ENCODE measurements around the gene COQ2.

DNA sequence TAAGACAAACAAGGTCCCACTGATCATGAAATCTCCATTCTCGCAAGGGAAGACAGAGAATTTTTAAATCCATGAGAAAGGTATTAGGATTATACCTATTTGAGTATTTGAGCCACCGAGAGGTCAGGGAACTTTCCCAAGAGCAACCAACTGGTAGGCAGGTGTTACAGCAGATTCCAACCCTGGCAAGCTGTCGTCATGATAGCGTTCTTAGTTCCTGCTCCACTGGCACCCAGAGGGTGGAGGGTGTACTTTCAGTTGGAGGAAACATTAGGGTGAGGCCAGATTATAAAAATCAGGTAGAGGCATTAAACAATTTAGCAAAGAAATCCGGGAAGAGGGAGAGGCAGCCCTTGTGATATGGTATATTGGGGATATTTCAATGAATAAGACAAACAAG lies 23.3 kb downstream of the COQ2 start:
- TF ChIP-seq, protein P1, sequence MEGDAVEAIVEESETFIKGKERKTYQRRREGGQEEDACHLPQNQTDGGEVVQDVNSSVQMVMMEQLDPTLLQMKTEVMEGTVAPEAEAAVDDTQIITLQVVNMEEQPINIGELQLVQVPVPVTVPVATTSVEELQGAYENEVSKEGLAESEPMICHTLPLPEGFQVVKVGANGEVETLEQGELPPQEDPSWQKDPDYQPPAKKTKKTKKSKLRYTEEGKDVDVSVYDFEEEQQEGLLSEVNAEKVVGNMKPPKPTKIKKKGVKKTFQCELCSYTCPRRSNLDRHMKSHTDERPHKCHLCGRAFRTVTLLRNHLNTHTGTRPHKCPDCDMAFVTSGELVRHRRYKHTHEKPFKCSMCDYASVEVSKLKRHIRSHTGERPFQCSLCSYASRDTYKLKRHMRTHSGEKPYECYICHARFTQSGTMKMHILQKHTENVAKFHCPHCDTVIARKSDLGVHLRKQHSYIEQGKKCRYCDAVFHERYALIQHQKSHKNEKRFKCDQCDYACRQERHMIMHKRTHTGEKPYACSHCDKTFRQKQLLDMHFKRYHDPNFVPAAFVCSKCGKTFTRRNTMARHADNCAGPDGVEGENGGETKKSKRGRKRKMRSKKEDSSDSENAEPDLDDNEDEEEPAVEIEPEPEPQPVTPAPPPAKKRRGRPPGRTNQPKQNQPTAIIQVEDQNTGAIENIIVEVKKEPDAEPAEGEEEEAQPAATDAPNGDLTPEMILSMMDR (IDR thresholded peaks at IDR 0.05; ENCODE audit: insufficient read depth, low read depth, low read length) = no peak
- no peak for TF ChIP-seq EZH2 (IDR thresholded peaks at IDR 0.05; ENCODE audit: insufficient read depth, low read length)
